Left colon (tissue), 2 donors: Measurements from ENCODE around the gene BTBD3. TPM values are rescaled to one million over a fixed set of nuclear protein-coding genes. Genes with fewer than 3 reads are reported as not detected.

Experiments
- ATAC-seq: fragments of 200-7000 bp; cut with Tn5 transposase; one replicate; pipeline ENCODE4 v1.9.1; 2020; ENCODE audit warnings: mild to moderate bottlenecking, moderate library complexity
- DNase-seq, 2 donors: peaks; one replicate each; pipeline ENCODE4 v3.0.0-alpha.2; 2020
- intact Hi-C, 2 donors: fragments of 100-400 bp; cut with DNase I in 1 of 2; cut with micrococcal nuclease in 1 of 2; formaldehyde crosslinking; loops; one replicate each; pipeline versions ENCODE4 v1.11.2 to v1.14.0; 2022; cut with DNase I, micrococcal nuclease
- long read RNA-seq: library from polyadenylated mRNA; unstranded; transcript quantifications from one replicate; pipeline ENCODE4 v2.0.0, GENCODE V29; 2021
- total RNA-seq, 2 donors: library from RNA; stranded (reverse); fragmentation: NEBNext Ultra II Directional; extraction: Animal tissue kit (Norgen Biotek cat#: 25700); gene quantifications; one replicate each; pipeline ENCODE4 v1.2.1, GENCODE V29; 2021
- donor health status: DM: no; HTN: no; CAD: no.
- donor health status: DM: yes; HTN: yes; CAD: no.

BTBD3 gene
- 10 to 100 TPM; 43.7 to 62.1 TPM for total RNA-seq
- long read RNA-seq, full-length matches to known transcripts: 4 of 9 reads
- long read RNA-seq, partial matches to known transcripts: 0 of 9 reads
- long read RNA-seq, other reads (novel, unspliced or antisense): 5 of 9 reads

DNA sequence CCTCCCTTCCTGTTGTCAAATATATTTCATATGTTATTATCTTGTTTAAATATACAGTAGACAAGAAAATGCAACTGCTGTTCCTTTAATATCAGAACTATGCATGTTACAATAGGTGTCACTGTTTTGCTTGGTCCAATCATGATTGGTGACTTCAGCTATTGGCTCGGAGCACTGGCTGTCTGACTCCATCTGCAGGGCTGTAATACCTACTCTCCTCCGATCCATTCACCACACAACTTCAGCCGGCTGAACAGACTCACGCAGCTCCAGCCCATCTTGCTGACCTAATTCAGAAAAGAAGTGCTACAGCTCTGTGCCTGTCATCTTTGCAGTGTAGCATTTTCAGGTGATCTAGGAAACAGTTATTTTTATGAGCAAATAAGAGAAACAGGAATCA lies at the start of gene BTBD3:
Gene BTBD3, plus strand, starts transcription at position 231 of the 400 bp plus-strand sequence. CDS start 383 bp downstream, outside the sequence.
- intact Hi-C loops: no loop called here
- peak; percentile 98 for ATAC-seq

GRCh38 chr20:11869641-11870040 lies 48.1 kb upstream of the BTBD3 start:
- intact Hi-C loops: no loop called here
- DNase-seq (no peak), ATAC-seq (no peak)

More for the DNA sequence above, at the start of gene BTBD3:
- peak; percentile 42 to 56 for DNase-seq

DNA sequence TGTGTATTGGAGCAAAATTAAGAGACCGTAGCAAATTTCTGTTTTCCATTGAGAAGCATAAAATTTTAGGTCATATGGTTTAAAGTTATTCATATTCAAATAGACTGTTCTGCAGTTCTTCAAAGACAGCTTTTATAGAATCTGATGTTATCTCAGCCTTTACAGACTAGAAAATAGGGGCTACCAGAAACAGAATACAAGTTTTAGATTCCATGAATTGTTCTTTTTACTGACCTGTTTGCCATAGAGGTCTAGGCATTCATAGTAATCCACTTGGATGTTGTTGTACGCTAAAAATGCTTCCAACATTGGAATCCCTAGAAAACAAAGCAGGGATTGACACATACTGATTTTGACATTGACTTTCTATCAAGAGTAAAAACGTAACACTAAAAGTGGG lies 47.3 kb upstream of the BTBD3 start:
- intact Hi-C loops: no loop called here
- ATAC-seq (no peak), DNase-seq (no peak)

DNA sequence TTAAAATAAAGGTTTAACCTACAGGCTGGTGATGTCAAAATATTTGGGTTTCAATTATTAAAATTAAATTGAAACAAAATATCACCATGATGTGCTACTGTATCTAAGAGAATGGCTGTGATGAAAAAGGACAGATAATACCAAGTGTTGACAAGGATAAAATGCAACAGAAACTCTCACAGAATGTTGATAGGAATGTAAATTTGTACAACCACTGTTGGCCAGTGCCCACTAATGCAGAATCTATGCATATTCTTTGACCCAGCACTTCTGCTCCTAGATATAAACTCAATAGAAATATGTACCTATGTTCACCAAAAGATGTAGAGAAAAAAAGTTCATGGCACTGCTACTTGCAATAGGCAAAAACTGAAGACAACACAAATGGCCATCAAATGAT lies 41.1 kb upstream of the BTBD3 start:
- no peak for DNase-seq
- intact Hi-C loops: no loop called here
- ATAC-seq: no peak

GRCh38 chr20:11880680-11881079 lies 37.0 kb upstream of the BTBD3 start:
- intact Hi-C loops: no loop called here
- DNase-seq (no peak), ATAC-seq (no peak)

DNA sequence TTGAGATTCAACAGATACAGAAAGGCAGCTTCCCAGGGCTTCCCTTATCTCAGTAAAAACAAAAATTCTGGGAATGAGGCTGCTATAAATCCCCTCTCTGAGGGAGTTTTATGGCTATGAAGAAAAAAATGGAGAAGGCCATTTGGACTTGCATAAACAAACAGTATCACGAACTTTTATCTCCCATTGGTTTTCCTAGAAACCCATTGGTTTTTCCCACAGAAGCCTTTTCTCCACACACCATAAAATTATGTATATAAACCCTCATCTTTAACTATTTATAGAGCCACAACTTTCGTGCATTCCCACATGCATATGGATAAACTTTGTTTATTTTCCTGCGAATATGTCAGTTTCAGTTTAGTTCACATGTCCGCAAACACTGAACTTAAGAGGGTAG lies 36.2 kb upstream of the BTBD3 start:
- ATAC-seq: no peak
- intact Hi-C loops: no loop called here
- DNase-seq: no peak

DNA sequence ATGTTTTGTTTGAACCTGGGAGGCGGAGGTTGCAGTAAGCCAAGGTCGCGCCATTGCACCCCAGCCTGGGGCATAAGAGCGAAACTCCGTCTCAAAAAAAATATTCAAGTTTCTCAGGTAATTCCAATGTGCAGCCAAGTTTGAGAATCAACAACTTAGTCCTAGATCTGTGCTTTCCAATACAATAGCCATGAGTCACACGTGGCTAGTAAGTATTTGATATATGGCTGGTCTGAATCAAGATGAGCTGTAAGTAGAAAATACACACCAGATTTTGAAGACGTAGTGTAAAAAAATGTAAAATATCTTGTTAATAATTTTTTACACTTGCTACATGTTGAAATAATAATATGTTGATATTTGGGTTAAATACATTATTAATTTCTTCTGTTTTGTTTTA lies 35.0 kb upstream of the BTBD3 start:
- ATAC-seq (no peak), DNase-seq (no peak)
- intact Hi-C loops: no loop called here

DNA sequence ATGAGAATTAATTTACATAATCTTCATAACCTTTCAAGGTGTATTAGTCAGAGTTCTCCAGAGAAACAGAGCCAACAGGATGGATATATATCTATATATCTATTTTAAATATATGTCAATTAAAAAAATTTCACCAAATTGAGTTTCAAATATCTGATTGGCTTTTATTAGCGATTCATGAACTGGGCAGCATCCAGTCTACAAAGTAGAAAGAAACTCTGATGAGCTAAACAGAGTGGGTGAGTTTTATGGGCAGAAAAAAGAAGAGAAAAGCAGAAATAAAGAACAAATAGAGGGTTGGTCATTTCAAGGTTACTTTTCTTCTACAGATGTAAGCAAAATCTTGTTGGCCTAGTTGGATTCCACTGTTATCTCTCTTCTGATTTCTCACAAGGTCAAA lies 29.0 kb upstream of the BTBD3 start:
- intact Hi-C loops: no loop called here
- no peak for ATAC-seq
- DNase-seq: no peak

DNA sequence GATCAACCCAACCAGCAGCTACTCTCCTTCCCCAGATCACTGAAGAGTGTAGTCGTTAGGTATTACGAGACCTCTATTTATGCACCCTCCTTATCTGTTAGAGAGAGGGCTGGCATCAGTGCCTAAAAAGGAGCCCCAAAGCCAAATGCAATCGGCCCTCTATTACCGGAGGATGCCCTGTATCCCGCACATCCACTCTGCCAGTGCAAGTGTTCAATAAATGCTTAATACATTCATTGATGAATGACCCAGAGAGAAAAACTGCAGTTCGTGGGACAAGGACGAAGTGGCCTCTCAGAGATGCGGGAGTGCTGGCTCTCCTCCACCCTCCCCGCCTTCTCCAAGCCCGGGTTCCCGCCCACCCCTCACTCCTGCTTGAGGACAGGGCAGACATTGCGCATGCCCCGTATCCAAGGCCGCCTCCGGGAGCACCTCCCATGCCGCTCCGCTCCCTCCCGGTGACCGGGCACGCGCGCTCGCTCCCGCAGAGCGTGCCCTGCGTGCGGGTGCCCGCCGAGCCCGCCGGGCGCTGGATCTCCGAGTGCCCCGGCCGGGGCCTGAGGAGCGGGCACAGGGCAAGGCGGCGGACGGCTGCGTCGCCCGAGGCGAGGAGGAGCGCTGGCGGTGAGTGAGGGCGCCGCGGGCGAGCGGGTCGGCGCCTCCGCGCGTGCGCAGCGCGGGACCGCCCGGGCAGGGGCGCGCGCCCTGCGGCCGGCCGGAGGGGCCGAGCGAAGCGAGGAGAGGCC lies 27.2 kb upstream of the BTBD3 start:
- peak; percentile 87 to 88 for DNase-seq
- ATAC-seq: peak; percentile 93
- intact Hi-C loops: no loop called here

DNA sequence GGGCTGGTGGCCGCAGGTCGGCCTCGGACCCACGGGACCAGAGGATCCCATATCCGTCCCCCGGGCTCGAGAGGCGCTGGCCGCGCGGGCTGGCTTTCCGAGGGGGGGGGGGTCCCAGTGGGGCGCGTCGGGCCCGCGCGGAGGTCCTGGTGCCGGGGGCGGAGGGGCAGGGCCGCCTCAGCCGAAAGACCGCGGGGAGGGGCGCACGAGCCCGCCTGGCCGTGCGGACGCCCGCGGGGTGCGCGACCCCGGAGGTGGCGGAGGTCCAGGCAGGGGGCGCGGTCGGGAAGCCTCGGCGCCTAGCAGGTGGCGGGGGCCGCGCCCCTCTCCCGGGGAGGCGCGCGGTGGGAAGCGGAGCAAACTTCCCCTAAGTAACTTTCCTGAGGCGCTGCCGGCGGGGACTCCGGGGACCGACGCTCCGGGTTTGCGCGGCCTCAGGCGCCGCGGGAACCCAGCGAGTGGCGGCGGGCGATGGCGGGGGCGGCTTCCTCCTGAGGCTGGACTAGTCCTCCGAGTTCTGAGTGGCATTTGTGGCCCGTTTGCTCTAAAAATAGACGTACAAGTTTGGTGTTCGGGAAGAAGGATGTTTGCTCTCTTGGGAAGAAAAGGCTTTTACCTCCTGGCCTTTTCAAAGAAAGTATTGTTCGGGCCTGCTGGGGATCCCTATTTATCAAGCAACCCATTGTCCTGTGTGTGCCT lies 26.5 kb upstream of the BTBD3 start:
- peak; percentile 37 to 73 for DNase-seq
- intact Hi-C loops: no loop called here
- peak; percentile 53 for ATAC-seq

DNA sequence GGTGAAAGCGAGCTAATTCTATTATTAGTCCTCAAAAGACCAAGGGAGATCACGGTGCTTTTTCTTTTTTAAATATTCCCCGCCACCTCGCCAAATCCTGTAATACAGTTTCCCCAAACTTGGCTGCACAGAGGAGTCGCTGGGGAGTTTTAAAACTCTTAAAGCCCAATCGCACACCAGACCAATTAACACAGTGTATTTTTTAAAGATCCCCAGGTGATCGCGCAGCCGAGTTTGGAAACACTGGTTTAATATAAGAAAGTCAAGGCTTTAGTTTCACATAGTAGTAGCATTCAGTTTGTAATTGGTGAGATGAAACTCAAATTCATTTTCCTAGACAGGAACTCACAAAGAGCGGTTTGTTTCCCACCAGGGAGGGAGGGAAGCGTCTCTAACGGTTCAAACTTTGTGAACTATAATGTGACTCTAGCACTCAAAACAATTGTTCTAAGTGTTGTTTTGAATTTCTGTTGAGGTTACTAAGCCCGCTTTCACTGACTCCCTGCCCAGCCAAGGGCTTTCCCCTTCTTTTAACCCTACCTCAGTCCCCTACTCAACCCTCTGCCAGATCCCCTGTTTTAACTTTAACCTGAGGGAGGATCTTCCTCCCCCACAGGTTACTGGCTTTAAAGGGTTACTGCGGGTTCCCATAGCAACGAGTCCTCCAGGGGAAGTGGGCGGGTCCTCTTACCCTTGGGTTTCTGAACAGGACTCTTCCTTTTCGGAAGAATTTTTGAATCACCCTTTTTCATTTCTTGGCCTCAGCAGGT lies 25.7 kb upstream of the BTBD3 start:
- intact Hi-C loops: no loop called here
- ATAC-seq: peak; percentile 36
- DNase-seq: peak; percentile 67 to 68

- intact Hi-C loops: no loop called here
- ATAC-seq (peak; percentile 55), DNase-seq (peak in 1 of 2 donors; percentile 8)
These were observed 23.6 kb upstream of the BTBD3 start for GRCh38 chr20:11894062-11894461.

GRCh38 chr20:11895861-11896387 lies 21.8 kb upstream of the BTBD3 start:
- intact Hi-C loops: no loop called here
- DNase-seq (no peak), ATAC-seq (no peak)

GRCh38 chr20:11901127-11901526 lies 16.6 kb upstream of the BTBD3 start:
- intact Hi-C loops: no loop called here
- DNase-seq: no peak
- ATAC-seq: no peak

- no peak for ATAC-seq
- intact Hi-C loops: no loop called here
- no peak for DNase-seq
These were observed 15.4 kb upstream of the BTBD3 start for GRCh38 chr20:11902285-11902697.

GRCh38 chr20:11905460-11906179 lies 12.1 kb upstream of the BTBD3 start:
- ATAC-seq (peak; percentile 83), DNase-seq (no peak)
- intact Hi-C loops: no loop called here

DNA sequence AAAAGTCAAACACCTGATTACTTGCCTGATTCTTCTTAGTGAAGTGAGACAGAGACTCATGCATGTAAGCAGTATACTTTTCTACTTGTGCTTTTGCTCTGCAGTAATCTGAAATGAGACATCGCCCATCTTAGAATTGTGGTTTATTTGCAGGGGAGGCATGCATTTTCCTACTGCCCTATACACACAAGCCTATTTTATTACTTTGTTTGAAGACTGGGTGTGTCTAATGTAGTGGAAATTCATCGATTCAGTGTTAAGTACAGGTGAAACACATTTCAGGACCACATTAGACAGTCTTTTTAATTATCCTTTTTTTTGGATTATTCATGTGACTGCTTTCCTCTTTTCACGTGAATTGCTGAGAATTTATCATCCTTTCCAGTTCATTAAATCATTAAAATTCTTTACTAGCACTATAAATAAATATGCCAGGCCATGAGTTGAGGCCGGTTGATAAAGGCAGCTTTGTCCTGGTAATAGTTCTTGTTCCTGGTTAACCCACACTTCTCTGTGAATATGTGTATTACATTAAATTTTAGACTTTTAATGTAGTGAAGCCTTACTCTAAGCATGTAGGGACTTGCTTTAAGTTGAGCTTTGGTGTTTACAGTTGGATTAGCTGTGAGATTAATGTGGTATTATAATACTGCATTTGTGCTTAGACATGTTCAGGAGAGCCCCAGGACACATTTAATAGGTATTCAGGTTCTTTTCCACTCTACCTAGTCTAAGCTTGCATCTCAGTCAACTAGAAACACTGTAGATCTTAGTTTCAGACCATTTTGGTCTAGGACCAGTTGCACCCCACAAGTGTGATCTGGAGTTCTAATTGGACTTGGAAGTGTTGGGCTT lies 10.8 kb upstream of the BTBD3 start:
- DNase-seq (no peak), ATAC-seq (peak; percentile 50)
- intact Hi-C loops: no loop called here

DNA sequence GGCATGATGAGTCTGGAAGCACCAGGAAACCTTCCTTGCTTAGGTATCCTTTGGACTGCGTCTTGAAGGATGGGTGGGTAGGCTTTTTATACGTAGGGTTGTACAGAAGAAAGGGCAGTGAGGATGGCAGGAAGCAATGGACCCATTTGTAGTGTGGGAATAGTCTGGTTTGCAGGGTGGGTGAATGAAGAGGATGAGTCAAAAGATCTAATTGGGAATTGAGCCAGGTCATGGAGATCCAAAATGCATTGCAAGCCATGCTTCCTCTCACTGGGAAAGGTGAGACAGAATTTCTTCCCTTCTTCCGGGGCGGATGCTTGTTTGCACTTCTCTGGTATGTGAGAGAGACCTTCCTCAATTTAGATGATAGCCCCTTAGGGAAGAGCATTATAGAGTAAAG lies 10.1 kb upstream of the BTBD3 start:
- intact Hi-C loops: no loop called here
- ATAC-seq (no peak), DNase-seq (no peak)
